ELR (cell line): ENCODE data around the gene SHC2.
"Not testable (repeated sequence)": the region's sequence is repeated elsewhere in the genome, so short reads cannot be mapped to it uniquely, and the experiment has no call there.

Experiments used
- DNase-seq: peaks from one replicate; pipeline ENCODE4 v3.0.0-alpha.2; 2015; ENCODE audit warnings: low read depth

Gene SHC2

GRCh38 chr19:423691-424466, 37.0 kb downstream of the SHC2 start:
- DNase-seq, result no peak

- not testable (repeated sequence) for DNase-seq
Observed at GRCh38 chr19:422917-423226, 38.0 kb downstream of the SHC2 start.

- DNase-seq, result no peak
Observed at GRCh38 chr19:422213-422916, 38.5 kb downstream of the SHC2 start.

DNA sequence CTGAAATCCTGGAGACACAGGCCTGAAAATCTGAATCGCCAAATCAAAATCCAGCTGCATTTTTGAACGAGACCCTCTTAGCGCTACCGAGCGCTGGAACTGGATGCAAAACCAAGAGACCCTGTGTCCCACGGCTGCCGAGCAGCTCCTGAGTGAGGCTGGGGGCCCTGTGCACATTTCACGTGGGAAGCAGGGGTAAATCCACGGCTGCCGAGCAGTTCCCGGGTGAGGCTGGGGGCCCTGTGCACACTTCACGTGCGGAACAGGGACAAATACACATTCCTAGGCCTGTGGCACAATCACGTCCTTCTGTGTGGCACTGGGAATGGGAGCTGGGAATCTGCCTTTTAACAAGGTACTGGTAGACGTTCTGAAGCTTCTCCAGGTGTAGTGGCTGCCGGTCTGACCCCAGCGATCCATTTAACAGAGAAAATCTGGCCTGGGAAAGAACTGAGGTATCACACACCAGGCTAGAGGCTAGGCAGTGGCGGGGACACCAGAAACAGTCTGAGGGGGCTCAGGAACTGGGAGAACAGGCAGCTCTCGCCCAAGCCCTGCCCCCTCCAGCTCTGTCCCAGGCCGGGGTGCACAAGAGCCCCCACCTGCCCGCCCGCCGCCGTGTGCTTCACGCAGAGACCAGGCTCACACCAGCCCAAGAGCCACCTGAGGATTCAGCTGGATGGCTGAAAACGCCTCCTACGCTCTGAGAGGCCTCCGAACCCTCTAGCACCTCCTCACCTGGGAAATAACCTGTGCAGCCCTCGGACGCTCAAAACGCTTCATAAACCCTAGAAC, 40.9 kb downstream of the SHC2 start:
- DNase-seq, result no peak

DNA sequence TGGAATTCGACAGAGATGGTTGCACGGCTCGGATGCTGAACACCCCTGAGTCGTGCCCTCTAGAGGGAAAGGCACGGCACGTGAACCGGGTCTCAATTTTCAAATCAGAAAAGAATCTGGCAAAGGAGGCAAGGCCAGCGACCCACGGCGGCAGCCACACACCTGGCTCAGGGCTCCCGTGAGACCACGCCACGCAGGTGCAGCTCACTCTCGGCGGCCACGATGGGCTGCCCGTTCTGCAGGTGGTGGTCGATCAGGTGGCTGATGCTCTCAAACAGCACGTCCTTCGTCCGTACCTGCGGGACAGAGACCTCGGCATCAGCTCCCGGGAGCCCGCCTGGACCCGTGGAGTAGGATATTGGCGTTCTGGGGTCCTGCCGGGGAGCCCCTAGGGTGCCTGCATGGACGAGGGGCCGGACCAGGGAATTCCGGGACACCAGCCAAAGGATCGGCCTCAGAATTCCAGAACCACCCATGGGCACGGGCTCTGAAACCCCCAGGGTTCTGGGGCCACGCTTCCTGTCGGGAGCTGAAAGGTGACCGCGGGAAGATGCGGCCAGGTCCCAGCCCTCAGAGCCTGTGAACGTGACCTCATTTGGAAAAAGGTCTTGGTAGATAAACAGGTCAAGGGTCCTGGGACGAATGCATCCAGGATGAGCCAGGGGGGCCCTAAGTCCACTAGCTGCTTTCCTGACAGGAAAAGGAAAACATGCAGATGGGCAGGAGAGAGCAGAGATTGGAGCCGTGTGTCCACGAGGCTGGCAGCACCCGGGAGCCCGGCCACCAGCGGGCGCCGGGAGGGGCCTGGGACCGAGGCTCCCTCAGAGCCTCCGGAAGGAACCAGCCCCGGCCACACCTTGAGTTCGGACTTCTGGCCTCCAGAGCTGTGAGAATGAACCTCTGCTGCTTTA, 41.8 kb downstream of the SHC2 start:
- no peak for DNase-seq

GRCh38 chr19:416416-416815, 44.4 kb downstream of the SHC2 start:
- DNase-seq, result no peak

GRCh38 chr19:415292-415691, 45.5 kb downstream of the SHC2 start:
- DNase-seq, result no peak

DNA sequence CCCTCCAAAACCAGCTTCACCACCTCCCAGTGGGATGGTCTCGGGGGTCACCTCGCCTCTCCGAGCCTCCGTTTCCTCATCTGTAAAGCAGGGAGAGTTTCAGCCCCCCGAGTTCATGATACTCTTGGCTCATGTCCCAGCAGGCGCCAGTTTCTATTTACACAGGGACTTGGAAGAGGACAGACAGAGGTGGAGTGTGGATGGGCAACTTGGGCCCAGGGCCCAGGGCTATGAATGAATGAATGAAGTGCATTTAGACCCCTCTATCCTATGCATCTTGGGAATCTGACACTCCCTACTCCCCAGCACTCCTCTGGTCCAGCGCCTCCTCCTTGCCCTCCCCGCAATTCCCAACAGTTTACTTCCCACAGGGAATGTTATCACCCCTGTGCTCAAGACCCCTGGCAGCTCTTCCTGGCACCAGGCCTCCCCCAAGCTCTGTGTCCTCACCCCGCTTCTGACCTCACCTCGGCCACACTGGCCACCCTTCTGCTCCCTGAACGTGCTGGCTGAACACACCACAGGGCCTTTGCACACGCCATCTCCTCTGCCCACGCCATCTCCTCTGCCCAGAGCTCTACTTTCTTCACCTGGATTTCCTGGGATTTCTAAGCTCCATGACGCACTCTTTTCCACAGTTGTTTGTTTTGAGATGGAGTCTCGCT, 46.9 kb downstream of the SHC2 start:
- no peak for DNase-seq

DNA sequence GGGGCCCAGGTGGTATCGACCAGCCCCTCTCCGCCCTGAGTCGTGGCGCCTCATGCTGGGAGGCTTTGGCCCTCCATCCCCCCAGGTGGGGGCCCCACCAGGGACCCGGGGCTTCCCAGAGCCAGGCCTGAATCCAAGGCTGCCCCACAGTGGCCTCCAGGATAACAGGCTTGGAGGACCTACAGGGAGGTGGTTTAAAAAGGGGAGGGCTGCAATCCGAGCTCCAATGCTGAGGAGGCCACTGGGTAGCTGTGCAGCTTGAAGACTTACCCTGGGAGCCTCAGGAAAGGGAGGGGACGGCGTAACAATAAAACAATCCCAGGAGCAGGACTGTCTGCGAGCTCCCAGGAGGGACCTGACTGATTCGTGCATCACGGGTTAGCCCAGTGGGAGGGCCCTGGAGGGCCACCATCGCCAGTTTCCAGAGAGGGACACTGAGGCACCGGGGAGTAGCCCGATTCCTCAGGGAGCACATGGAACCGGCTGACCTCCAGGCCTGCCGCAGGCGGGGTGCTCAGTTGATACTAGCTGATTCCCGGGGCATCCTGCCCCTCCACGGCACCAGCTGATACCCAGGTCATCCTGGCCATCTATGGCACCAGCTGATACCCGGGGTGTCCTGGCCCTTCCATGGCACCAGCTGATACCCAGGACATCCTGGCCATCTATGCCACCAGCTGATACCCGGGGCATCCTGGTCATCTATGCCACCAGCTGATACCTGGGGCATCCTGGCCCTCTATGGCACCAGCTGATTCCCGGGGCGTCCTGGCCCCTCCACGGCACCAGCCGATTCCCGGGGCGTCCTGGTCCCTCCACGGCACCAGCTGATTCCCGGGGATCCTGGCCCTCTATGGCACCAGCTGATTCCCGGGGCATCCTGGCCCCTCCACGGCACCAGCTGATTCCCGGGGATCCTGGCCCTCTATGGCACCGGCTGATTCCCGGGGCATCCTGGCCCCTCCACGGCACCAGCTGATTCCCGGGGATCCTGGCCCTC, 48.2 kb downstream of the SHC2 start:
- DNase-seq, result no peak

DNA sequence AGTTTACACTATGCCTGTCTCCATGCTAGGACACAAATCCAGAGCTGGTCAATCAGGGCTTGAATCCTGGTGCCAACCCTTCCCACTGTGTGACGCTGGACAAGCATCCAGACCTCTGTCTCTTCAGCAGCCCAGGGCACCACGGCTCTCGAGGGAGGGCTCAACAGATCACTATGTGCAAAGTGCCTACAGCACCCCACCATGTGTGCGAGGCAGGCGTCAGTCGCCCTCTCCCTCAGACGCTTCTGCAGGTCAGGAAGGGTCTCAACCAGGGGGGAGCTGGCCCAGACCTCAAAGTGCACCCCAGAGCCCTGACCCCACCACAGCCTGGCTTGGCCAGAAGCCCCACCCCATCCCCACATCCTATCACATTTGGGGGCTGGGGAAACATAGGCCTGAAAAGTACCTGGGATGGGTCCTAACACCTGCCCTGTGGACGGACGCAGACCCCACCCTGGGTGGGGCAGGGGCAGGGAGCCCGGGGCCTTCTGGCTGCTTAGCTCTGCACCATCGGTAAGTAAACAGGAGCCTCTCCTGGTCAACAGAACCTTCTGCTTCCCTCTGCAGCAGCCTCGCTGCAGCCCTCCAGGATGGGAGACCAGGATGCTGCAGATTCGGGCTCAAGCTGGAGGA, 49.0 kb downstream of the SHC2 start:
- DNase-seq, result no peak

- DNase-seq, result not testable (repeated sequence)
Observed at GRCh38 chr19:411121-411722, 49.6 kb downstream of the SHC2 start.

- DNase-seq, result no peak
Observed at GRCh38 chr19:410243-410781, 50.5 kb downstream of the SHC2 start.

GRCh38 chr19:409516-410242, 51.2 kb downstream of the SHC2 start:
- no peak for DNase-seq

DNA sequence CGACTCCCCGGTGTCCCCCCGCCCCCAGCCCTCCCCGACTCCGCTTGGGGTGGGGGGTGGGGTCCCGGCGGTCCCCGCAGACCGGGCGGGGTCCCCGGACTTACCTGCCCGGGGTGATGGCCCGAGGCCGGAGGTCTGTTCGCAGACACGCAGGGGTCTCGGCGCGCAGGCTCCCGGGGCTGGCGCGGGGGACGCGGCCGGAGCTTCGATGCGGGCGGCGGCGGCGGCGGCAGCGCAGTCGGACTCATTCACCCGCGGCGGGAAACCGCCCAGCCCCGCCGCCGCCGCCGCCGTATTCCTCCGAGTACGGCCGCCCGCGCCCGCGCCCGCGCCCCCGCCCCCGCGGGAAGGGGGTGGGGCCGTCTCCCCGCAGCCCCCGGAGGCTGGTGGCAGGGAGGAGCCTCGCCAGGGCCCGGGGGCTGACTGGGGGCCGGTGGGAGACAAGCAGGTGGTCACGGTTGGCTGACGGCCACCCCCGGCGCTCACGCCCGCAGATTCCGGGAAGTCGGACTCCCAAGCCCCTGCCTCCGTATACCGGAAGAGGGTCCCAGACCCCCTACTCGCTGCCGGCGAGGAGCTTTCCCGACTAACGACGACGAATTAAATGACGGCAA, 51.8 kb downstream of the SHC2 start, which contains the start of gene C2CD4C:
TSS of gene C2CD4C (minus strand) at position 246 of the 614 bp plus-strand sequence. CDS start 786 bp downstream, outside the sequence.
- peak; percentile 29 for DNase-seq

- no peak for DNase-seq
Observed at GRCh38 chr19:408441-408901, 52.4 kb downstream of the SHC2 start.

DNA sequence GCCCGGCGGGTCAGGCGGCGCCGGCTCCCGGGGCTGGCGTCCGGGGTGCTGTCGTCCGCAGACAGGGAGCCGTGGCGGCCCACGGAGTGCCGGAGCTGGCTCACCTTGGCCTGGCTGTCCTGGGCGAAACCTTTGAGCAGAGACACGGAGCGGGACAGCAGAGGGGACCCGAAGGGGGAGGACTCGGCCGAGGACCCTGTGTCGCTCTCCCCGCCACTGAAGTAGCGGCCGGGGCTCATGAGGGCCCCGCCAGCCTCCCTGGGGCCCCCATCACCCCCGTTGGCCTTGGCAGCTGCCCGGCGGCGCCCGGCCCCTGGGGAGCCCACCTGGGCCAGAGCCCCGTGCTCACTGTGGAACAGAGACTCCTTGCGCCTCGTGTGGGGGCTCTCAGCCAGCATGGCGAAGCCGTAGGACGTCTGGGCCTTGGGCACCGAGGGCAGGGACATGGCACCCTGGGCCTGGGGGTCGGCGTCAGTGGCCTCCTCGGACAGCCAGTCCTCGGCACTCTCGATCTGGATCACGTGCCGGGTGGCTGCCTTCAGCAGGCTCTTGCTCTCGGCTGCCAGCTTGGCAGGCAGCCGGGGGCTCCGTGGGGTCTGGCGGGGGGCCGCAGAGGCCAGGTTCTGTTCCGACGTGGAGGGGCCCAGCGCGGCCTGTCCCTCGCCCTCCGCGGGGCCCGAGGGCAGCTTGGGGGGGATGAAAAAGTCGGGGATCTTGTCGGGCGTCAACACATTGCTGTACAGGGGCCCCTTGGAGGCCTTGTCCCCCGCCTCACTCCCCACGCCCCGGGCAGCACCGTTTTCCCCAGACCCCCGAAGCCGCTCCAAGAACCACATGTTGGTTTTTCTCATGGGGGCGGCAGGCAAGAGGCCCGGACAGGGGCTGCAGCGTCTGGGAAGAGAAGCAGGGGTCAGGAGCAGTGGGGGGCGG, 53.1 kb downstream of the SHC2 start:
- DNase-seq, result no peak
